ENCODE measurements around the gene ARHGAP10.

ARHGAP10 gene

DNA sequence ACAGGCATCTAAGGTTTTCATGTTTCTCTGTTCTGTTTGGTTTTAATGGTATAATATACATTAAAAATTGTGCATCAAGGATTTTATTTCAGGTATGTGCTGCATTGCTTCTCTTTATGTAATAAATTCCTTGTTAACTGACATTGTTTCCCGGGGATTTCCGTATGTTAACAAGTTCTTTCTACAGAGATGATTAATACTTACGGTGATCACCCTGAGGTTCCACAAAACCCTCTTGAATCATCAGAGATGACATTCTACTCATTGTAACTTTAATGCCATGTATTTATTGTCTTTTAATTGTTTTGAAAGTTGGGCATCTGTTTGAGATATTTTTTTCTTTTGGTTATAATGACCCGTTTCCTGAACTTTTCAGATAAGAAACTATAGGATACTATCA lies 37.5 kb downstream of the ARHGAP10 start:
- FAIRE-seq, result no peak

DNA sequence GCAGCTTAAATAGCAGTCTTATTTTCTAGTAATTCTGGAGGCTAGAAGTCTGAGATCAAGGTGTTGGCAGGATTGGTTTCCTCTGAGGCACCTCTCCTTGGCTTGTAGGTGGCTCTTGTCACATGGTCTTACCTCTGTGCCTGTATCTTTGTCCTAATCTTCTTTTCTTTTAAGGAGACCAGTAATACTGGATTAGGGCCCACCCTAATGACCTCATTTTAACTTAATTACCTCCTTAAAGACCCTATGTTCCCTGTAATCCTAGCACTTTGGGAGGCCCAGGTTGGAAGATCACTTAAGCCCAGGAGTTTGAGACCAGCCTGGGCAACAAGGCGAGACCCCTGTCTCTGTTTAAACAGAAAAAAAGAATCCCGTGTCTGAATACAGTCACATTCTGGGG lies 38.9 kb downstream of the ARHGAP10 start:
- FAIRE-seq, result no peak

DNA sequence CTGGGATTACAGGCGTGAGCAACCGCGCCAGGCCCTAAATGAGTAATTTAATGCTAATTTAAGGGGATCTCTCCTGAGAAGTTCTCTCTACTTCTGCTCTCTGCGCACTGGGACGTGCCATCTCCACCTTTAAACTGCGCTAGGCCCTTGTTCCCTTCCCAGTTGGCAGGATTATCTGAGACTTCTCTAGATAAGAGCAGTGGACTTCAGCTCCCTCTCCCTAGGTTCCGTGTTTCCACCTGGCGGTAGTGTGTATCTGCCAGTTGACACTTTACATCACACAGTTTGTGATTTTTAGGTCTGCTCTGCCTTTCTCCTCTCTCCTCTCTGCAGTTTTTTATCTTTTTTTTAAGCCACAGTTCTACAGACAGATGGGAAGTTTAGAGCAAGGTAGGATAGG lies 40.2 kb downstream of the ARHGAP10 start:
- FAIRE-seq, result no peak

DNA sequence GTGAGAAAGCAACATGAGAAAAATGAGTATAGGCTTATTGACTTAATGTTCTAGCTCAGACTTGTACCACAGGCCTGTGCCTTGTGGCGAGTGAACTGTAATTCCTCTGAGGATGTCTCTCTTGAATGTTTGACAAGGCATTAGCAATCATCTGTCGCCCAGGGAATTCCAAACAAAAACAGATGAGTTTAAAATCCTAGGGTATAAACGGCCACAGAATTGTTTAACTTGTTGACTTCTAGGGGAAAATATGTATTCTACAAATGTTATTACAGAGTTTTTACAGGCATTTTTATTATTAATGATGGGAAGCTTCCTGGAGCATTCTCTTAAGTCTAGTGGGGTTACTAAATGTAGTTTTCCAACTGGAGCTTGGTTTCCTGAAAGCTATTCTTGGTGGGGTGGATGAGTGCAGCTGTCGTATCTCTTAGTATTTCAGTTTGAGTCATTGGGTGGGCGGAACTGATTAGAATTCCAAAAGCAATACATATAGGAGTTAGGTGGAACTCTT lies 40.6 kb downstream of the ARHGAP10 start:
- no peak for FAIRE-seq

DNA sequence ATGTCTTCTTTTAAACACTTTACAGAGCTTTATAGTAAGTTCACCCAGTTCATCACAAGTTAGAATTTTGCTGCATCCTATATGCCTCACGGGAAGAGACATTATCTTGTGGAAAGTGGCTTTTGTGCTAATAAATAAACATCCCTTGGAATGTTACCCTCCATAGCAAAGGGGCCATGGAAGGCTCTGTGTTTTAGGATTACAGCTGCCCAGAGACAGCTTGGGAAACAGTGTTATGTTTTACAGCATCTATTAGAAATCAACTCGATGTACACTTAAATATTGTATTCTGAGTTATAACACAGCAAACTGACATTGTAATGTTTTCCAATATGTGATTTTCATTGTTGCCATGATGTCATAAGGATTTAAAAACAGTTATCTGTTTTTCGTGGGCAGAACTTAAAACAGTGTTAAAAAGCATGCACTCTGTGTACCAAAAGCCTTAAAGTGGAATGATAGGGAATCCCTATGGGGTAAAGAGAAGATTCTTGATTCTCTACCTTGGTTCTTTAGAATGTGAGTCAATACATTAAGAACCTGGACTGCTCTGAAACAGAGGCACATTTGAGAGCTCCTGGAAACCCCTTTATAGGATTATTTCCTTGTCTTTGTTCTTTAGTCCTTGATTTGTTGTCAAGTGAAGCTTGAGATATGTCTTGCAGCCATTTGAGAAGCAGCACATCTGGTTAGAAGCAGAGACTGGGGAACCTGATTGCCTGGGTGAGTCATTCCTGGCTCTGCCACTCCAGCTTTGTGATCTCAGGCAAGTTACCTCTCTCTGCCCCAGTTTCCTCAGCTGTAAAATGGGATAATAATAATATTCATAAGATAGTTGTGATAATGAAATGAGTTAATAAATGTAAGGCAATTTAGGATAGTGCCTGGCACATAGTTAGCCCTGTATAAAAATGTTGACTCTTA lies 41.6 kb downstream of the ARHGAP10 start:
- no peak for FAIRE-seq

DNA sequence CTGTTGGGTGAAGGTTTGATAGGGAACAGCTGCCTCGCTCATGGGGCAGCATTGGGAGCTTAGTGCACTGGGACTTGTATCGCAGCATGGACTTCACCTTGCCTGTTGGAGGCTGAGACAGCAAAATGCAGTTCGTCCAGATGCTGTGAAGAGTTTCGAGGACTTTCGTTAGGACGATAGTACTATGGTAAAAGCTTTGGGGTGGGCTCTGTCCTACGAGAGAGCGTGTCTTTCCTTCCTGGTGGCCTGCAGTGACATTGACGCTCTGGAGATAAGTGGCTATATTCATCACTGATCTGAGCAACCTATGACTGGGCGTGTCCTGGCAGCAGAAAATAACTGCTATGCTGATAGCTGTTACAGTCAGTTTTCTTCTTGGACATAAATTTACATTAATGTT lies 44.8 kb downstream of the ARHGAP10 start:
- FAIRE-seq, result no peak

DNA sequence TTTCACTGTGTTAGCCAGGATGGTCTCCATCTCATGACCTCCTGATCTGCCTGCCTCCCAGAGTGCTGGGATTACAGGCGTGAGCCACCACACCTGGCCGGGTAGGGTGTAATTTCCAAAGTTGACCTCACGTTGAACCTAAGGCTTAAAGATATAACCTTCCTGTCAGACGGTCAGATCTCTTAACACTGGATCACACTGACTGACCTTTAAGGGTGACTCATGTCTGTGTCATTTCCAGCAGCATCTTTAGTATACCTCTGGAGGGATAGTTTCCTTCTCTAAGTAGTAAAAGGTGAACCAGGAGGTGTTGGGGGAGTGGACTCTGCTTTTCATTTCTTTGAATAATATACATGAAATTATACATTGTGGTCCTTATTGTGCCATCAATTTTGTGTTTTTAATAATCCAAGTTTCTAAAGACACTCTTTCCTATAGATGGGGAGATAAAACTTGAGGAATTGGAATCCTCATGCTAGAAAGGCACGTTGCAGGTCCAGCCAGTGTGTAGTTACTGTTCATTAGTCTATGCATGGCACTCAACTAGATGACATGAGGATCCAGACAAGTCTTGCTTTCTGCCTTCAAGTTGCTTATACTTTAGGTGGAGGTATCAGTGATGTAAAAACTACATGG lies 45.7 kb downstream of the ARHGAP10 start:
- no peak for FAIRE-seq

DNA sequence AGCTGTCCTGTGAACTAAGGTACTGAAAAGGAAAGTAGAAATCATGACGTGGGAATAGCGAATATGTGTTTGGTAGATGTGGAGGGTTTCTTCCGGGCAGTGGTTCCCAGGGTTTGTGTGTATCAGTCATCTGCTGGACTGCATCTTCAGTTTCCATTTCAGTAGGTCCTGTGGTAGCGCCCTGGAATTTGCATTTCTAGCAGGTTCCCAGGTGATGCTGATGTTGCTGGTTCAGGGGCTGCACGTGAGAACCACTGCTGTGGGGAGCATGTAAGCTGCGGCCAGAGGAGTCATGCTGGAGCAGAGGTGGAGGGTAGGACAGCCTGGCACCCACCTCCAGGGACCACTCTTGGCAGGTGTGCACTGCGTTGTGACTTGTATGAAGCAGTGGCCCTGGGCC lies 47.1 kb downstream of the ARHGAP10 start:
- no peak for FAIRE-seq

DNA sequence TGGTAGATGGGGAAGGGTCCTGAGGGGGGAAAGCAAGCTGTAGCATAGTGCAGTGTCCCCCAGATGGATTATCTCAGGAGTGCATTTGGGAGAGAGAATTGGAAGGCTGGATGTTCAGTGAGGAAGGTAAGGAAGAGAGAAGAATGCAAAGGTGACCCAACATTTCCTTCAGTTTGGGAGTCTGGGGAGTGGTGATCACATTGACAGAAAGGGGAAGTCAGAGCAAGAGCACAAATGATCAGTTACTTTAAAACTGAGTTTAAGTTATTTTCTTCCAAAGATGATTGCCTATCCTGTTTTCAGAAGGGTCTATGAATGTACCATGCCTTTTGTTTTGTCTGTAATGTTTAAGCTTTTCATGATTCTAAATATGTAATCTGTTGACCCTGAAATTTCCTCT lies 47.6 kb downstream of the ARHGAP10 start:
- FAIRE-seq, result no peak

DNA sequence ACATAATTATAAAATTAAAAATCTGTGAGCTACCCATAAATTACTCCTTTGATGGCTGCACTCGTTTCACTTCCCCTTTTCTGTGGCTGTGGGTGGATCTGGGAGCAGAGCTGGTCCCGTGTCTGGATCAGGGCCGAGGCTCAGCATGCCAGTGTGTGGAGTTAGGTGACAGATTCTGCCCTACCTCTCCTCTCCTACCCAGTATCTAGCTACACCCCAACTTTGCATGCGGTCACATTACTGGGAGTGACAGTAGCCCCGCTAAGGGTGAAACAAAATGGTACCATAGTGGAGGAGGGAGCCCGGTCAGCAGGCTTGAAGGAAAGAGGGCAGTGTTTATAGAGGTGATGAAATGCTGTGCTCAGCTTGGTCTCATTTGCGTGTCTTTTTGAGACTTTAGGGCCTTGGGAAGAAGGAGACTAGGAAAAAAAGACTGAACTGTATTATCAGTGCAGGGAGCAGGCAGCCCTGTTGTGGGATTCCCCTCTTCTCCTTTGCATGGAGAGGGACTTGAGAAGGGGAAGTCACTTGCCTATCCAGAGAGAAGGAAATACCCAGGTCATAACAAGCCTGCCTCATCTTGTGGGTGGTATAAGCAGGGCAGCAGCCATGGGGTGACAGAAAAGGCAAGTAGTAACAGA lies 48.4 kb downstream of the ARHGAP10 start:
- no peak for FAIRE-seq

DNA sequence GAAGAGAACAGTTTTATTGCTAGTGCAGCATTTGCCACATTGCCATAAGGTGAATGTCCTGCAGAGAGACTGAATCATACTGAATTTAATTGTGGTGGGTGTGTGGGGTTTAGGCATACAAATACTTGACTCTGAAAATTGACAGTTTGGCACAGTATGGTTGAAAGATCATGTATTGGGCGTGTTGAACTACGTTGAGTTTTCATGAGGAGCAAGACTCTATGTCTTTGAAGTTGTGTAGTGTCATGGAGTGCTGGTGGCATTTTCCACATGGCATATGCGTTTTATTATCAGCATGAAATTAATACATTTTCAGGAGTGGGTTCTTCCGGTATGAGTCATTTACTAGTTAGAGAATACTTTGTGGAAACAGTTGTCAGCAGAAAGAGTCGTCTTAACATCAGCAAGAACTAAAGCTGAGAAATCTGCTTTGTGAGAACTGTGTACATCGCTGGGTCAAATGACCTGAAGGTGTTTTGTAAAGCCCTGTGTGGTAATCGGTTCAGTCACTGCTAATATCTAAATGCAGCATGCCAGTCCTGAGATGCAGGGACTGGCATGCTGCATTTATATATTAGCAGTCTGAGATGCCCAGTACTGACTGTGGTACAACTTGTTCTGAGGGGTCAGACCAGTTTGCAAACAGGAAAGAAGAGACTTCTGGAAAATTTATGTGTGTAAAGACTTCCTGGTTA lies 50.3 kb downstream of the ARHGAP10 start:
- FAIRE-seq, result no peak

DNA sequence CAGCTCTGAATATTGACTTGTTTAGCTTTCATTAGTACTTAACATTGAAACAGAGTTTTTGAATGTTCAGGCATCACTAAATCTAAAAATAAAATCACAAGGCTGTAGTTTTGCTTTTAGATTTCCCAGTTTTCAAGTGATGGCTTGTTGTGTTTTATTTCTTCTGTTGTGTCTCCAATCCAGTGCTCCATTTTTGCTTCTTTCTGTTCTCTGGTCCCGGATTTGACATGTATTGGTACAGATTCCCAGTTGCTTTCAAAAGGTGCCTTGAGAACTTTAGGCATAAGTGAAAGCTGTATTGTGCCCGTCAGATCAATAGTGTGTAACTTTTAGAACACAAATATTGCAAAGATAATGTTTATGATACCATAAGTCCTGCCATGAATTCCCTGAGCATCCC lies 53.2 kb downstream of the ARHGAP10 start:
- FAIRE-seq, result no peak

DNA sequence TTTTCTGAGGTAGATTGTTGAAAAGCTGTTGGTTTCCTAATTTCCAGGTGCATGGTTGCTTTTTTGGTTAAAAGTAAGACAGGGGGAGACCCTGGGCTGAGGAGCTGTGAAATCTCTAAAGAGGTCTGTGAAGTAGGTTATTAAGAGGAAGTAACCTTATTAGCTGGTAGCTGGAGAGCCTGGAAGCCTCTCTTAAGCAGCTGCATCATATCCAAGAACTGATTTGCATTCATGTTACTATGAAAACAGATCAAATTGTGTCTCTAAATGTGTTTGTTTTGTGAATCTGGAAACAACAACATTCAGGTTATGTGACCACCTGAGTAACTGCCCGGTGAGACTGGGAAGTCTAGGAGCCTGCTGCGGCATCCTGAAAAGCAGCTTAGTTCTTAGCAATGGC lies 54.1 kb downstream of the ARHGAP10 start:
- no peak for FAIRE-seq

DNA sequence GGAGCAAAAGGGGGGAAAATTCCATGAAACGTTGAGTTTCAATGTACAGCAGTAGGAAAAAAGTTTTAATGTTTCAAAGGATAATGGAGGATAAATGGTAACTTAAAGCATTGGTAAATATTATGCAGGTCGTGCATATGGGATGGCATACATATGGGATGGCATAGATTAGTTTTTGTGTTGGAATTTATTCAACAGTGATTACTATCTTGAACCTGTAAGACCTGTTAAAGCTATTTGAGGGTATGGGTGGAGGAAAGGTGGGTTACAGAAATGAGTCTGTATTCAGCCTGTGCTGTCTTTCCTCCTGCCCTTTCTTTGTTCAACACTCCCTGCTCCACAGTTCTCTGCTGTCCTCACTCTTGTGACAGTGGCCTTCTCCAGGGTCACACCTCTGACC lies 54.6 kb downstream of the ARHGAP10 start:
- no peak for FAIRE-seq

DNA sequence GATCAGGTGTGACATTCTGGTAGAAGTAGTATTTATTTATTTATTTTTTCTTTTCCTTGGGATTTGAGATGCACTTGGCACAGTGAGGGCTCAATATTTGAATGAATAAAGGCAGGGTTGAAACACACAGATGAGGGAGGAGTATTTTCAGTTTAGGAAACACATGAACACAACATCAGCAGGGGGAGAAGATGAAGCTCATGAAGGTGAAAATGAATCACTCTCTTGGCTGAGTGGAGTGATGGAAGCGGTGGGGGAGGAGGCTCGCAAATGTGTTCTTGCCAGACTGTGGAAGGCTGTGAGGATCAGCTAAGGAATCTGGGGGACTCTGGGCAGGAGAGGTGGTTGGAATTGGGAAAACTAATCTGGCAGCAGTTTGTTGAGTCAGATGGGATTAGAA lies 55.3 kb downstream of the ARHGAP10 start:
- FAIRE-seq, result no peak

DNA sequence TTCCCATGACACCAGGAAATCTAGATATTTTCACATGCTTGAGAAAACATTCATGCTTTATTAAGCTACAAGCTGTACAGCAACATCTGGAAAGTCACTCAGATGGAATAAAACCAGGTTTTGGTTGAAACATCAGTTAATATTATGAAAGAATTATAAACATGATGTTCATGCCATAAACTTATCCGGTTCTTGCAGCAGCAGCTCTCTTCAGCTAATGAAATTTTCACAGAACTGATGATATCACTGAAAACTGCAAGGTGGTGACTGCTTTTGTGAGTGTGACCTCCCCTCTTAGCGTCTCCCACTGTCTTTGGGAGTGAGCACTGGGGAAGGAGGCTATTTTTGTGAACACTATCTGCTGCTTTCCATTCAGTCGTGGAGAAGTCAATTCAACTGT lies 56.9 kb downstream of the ARHGAP10 start:
- FAIRE-seq, result no peak

DNA sequence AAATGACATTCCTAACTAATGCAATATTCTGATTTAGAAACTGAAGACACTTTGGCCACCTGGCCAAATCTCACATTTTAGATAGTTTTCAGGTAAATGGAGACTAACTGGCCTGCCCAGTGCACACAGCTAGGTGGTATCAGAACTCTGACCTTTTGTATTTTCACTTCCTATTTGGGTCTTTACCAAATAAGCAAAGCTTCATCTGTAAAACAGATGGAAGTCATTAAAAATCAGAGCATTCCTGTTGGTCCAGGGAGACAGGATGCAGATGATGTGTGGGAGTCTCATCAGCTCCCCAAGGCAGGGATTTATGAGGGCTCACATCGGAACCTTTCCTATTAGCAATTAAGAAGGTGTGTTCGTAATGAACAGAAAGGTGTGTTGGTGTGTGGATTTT lies 57.7 kb downstream of the ARHGAP10 start:
- FAIRE-seq, result no peak

DNA sequence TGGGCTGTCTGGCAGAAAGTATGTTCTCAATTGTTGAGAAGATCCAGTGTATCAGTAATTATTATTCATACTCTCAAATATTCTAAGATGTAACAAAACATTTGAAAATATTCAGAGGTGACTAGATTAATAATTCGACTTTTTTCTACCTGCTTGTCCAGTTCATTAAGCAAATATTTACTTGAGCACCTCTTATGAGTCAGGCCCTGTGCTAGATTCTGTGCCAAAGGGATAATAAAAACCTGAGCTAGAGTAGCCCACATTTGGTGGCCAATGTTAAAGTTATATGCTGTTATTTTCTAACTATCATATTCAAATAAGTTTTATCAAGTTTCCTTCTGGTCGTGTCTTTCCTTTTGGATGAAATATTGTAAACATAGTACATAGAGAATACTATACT lies 58.5 kb downstream of the ARHGAP10 start:
- FAIRE-seq, result no peak

DNA sequence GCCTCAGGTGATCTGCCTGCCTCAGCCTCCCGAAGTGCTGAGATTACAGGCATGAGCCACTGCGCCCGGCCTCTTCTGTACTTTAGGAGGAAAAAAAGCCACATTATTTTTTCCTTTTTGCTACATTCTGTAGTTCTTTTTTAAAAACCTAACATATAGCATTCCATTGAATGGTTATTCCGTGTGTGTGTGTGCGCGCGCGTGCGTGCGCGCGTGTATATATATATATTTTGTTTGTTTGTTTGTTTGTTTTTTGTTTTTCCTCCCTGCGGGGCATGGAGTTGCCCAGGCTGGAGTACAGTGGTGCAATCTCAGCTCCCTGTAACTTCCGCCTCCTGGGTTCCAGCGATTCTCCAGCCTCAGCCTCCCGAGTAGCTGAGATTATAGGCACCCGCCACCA lies 59.5 kb downstream of the ARHGAP10 start:
- FAIRE-seq, result no peak

DNA sequence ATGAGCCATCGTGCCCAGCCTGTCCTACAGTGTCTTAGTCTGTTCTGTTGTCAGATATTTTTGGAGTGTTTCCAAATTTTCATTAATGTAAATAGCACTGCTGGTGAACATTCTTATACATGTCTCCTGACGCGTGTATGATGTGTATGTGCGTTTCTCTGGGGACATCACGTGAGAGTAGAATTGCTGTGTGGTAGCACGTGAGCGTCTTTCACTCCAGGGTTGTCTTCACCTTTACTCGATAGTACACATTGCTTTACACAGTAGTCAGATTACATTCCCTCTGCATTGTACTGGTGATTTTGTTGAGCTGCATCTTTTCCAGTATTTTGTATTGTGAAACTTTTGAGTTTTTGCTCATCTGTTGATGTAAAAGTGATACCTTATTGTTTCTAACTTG lies 60.0 kb downstream of the ARHGAP10 start:
- FAIRE-seq, result no peak

DNA sequence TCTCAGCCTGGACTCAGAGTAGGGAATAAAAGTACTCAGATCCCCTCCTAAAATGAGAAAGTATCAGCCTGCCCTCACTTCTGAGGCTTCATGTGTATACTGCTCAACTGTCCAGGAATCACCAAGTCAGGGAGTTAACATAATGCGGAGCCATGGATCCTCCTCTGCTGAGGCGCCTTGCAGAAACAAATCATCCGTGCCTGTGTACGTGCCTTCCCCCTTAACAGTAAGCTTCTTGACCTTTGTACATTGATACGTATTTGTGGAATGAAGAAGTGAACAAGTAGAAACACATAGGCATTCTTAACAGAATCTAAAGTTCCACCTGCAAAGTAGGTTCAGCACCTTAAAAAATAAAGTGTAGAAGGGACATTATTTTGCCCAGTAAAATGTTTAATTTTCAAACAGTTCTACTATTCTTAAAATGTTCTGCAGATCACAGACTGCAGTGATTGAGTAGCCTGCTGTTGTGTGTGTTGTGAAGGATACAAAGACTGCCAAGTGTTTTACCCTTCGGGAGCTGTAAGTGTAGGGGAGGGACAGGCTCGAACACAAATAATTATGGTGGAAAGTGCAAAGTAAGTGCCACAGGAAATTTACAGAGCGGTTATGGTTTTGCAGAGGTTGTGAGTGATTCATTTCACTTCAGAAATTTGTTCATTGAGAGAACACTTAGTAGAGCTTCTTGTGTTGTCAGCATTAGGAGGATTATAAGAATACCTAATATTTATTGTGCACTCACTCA lies 61.9 kb downstream of the ARHGAP10 start:
- no peak for FAIRE-seq

DNA sequence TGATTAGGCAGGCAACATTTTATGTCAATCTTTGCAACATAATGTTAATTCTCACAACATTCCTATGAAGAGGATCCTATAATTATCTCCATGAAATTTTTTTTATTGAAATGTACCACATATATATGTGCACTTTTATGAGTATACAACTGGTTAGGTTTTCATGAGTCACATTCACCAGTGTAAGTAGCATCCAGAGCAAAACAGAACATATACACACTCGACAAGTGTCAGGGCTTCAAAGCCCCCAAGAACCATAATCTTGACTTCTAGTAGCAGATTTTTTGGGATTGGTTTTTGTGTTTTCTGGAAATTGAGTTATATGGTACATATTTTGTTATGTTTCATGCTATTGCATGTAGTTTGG lies 62.4 kb downstream of the ARHGAP10 start:
- FAIRE-seq, result no peak

Data from A204.1 (cell line).